PC-9 (cell line): ENCODE data around the gene PIK3R5. TPM values are rescaled to one million over a fixed set of nuclear protein-coding genes. Genes with fewer than 3 reads are reported as not detected.

Experiments used
- BruUV-seq: library from RNA; stranded (reverse); fragments of 400-500 nt; replicated peaks from 2 replicates; lab custom pipeline; 2021; lab: Mats Ljungman, UMichigan
- CTCF ChIA-PET: fragments of 300-600 bp; sonication (Branson Sonifier 250); formaldehyde crosslinking; loops from one replicate; lab custom pipeline; 2022; ENCODE audit warnings: antibody characterized with exemption; lab: Charles Lee
- POLR2A ChIA-PET: fragments of 300-600 bp; sonication (Branson Sonifier 250); formaldehyde crosslinking; loops from one replicate; lab custom pipeline; 2022; ENCODE audit warnings: antibody characterized with exemption; ENCODE audit not compliant: unreplicated experiment; lab: Charles Lee
- DNase-seq, 2 experiments: peaks; one replicate each; pipeline versions ENCODE4 v3.0.0 to v3.0.0-alpha.2; 2015 to 2022; ENCODE audit warnings: mixed read lengths in 1 of 2
- H2AFZ ChIP-seq: fragments of 200-600 bp; sonication (generic); 2 replicates; pipeline ENCODE4 v1.8.1; 2017; ENCODE audit warnings: antibody characterized with exemption
- H3F3A ChIP-seq: fragments of 200-600 bp; sonication (generic); 2 replicates; pipeline ENCODE4 v1.8.1; 2017; ENCODE audit warnings: antibody characterized with exemption, mild to moderate bottlenecking, low read depth; ENCODE audit not compliant: insufficient read depth
- H3K27ac ChIP-seq: fragments of 200-600 bp; sonication (generic); 2 replicates; pipeline ENCODE4 v1.6.1; 2016; ENCODE audit warnings: mixed run types
- H3K27me3 ChIP-seq: fragments of 200-600 bp; sonication (generic); 2 replicates; pipeline ENCODE4 v1.6.1; 2016; ENCODE audit warnings: low read depth, mixed run types; ENCODE audit not compliant: insufficient read depth
- H3K36me3 ChIP-seq: fragments of 200-600 bp; sonication (generic); 2 replicates; pipeline ENCODE4 v1.6.1; 2016; ENCODE audit warnings: low read depth, mixed run types
- H3K4me1 ChIP-seq: fragments of 200-600 bp; sonication (generic); replicated peaks from 2 replicates; pipeline ENCODE4 v1.6.1; 2016; ENCODE audit warnings: mixed run types; ENCODE audit not compliant: insufficient read depth
- H3K4me2 ChIP-seq: fragments of 200-600 bp; sonication (generic); 2 replicates; pipeline ENCODE4 v1.6.1; 2017; ENCODE audit warnings: mixed run types
- H3K4me3 ChIP-seq: fragments of 200-600 bp; sonication (generic); 2 replicates; pipeline ENCODE4 v1.6.1; 2016; ENCODE audit warnings: mixed run types
- H3K79me2 ChIP-seq: fragments of 200-600 bp; sonication (generic); 2 replicates; pipeline ENCODE4 v1.6.1; 2017; ENCODE audit warnings: low read depth, mixed run types
- H3K9me2 ChIP-seq: fragments of 200-600 bp; sonication (generic); 2 replicates; pipeline ENCODE4 v1.8.1; 2017; ENCODE audit warnings: mild to moderate bottlenecking; ENCODE audit not compliant: insufficient read depth
- H3K9me3 ChIP-seq: fragments of 200-600 bp; sonication (generic); 2 replicates; pipeline ENCODE4 v1.8.1; 2016; ENCODE audit warnings: low read depth; ENCODE audit not compliant: insufficient read depth
- H4K20me1 ChIP-seq: fragments of 200-600 bp; sonication (generic); 2 replicates; pipeline ENCODE4 v1.8.1; 2017; ENCODE audit not compliant: insufficient read depth
- CTCF ChIP-seq: fragments of 200-600 bp; sonication (generic); conservative IDR thresholded peaks from 2 replicates; pipeline ENCODE4 v1.6.1; 2017; ENCODE audit warnings: mixed run types, antibody characterized with exemption, mild to moderate bottlenecking, moderate library complexity
- EZH2 ChIP-seq: fragments of 200-600 bp; sonication (generic); IDR thresholded peaks from 2 replicates; pipeline ENCODE4 v1.8.0; 2017; ENCODE audit warnings: antibody characterized with exemption, low read depth
- intact Hi-C: fragments of 100-400 bp; cut with micrococcal nuclease; formaldehyde crosslinking; loops from one replicate; pipeline ENCODE4 v1.10.0; 2022; ENCODE audit not compliant: unreplicated experiment
- total RNA-seq: library from RNA; stranded (reverse); gene quantifications from 2 replicates; pipeline ENCODE4 v1.2.3, GENCODE V29; 2021

Gene PIK3R5
- total RNA-seq, 1 experiment from 2014 or later = not detected

- CTCF ChIA-PET = no interaction called here
These were observed 118.7 kb downstream of the PIK3R5 start for GRCh38 chr17:8846768-8847211.

GRCh38 chr17:8844229-8845218, 121.0 kb downstream of the PIK3R5 start:
- no peak overlapping the region for H3K4me3 ChIP-seq
- POLR2A ChIA-PET = no interaction called here

More at GRCh38 chr17:8846768-8847211, 118.7 kb downstream of the PIK3R5 start:
- Histone ChIP-seq H3K9me3 (no peaks in the 10 kb centered on the region), H3K27ac (no peak overlapping the region), H3K27me3 (peaks cover 6% of the 10 kb centered on the region), H3K4me1 (no peaks in the 10 kb centered on the region), H3K4me3 (no peak overlapping the region), H3K79me2 (no peaks in the 10 kb centered on the region), H3K36me3 (no peaks in the 10 kb centered on the region), H2AFZ (no peak overlapping the region), H3K9me2 (no peaks in the 10 kb centered on the region), H3F3A (no peaks in the 10 kb centered on the region), H4K20me1 (no peaks in the 10 kb centered on the region), H3K4me2 (no peak overlapping the region)
- TF ChIP-seq CTCF (no peak), EZH2 (no peak)
- DNase-seq = no peak
- no TSS peak for BruUV-seq
- POLR2A ChIA-PET = no interaction called here
- intact Hi-C loops = no loop called here

GRCh38 chr17:8843344-8843743, 122.2 kb downstream of the PIK3R5 start:
- H3F3A ChIP-seq = no peaks in the 10 kb centered on the region
- intact Hi-C loops = no loop called here
- no TSS peak for BruUV-seq
- no peak overlapping the region for H3K4me2 ChIP-seq
- no peak overlapping the region for H3K4me3 ChIP-seq
- H3K36me3 ChIP-seq = no peaks in the 10 kb centered on the region
- no peaks in the 10 kb centered on the region for H3K4me1 ChIP-seq
- no peaks in the 10 kb centered on the region for H3K9me2 ChIP-seq
- no peak for DNase-seq
- ChIA-PET POLR2A (no interaction called here), CTCF (no interaction called here)
- H2AFZ ChIP-seq = no peak overlapping the region
- no peak for TF ChIP-seq EZH2
- no peak for TF ChIP-seq CTCF
- H3K27ac ChIP-seq = no peak overlapping the region
- no peaks in the 10 kb centered on the region for H3K79me2 ChIP-seq
- H3K27me3 ChIP-seq = peaks cover 25% of the 10 kb centered on the region
- H3K9me3 ChIP-seq = no peaks in the 10 kb centered on the region
- no peaks in the 10 kb centered on the region for H4K20me1 ChIP-seq

More at GRCh38 chr17:8844229-8845218, 121.0 kb downstream of the PIK3R5 start:
- no peak for TF ChIP-seq CTCF
- TF ChIP-seq EZH2 = no peak
- H3K27me3 ChIP-seq = peaks cover 16% of the 10 kb centered on the region
- H3K9me2 ChIP-seq = no peaks in the 10 kb centered on the region
- no TSS peak for BruUV-seq
- H3F3A ChIP-seq = no peaks in the 10 kb centered on the region
- no peaks in the 10 kb centered on the region for H4K20me1 ChIP-seq
- intact Hi-C loops = no loop called here
- CTCF ChIA-PET = no interaction called here
- no peak overlapping the region for H2AFZ ChIP-seq
- H3K4me2 ChIP-seq = no peak overlapping the region
- H3K27ac ChIP-seq = no peak overlapping the region
- no peaks in the 10 kb centered on the region for H3K79me2 ChIP-seq
- no peak for DNase-seq
- H3K9me3 ChIP-seq = no peaks in the 10 kb centered on the region
- no peaks in the 10 kb centered on the region for H3K4me1 ChIP-seq
- no peaks in the 10 kb centered on the region for H3K36me3 ChIP-seq
